ENCODE measurements around the gene PPP2R2C.

PPP2R2C gene

GRCh38 chr4:6383009-6383404 is 89.4 kb downstream of the PPP2R2C start:
- no peak for DNase-seq (ENCODE audit: low read depth in 2 of 2, low spot score in 1 of 2)

GRCh38 chr4:6381571-6382123 is 90.8 kb downstream of the PPP2R2C start:
- DNase-seq (ENCODE audit: low read depth in 2 of 2, low spot score in 1 of 2) = no peak

GRCh38 chr4:6380746-6381410 is 91.5 kb downstream of the PPP2R2C start:
- DNase-seq (ENCODE audit: low read depth in 2 of 2, low spot score in 1 of 2) = no peak

- no peak for DNase-seq (ENCODE audit: low read depth in 2 of 2, low spot score in 1 of 2)
These were observed 92.4 kb downstream of the PPP2R2C start for GRCh38 chr4:6379767-6380745.

GRCh38 chr4:6378493-6379445 is 93.6 kb downstream of the PPP2R2C start:
- no peak for DNase-seq (ENCODE audit: low read depth in 2 of 2, low spot score in 1 of 2)

- DNase-seq (ENCODE audit: low read depth in 2 of 2, low spot score in 1 of 2) = no peak
These were observed 94.6 kb downstream of the PPP2R2C start for GRCh38 chr4:6377626-6378492.

GRCh38 chr4:6375620-6376295 is 96.7 kb downstream of the PPP2R2C start:
- no peak for DNase-seq (ENCODE audit: low read depth in 2 of 2, low spot score in 1 of 2)

GRCh38 chr4:6374575-6374974 is 97.8 kb downstream of the PPP2R2C start:
- no peak for DNase-seq (ENCODE audit: low read depth in 2 of 2, low spot score in 1 of 2)

- no peak for DNase-seq (ENCODE audit: low read depth in 2 of 2, low spot score in 1 of 2)
These were observed 98.6 kb downstream of the PPP2R2C start for GRCh38 chr4:6373541-6374410.

GRCh38 chr4:6372649-6373525 is 99.5 kb downstream of the PPP2R2C start:
- no peak for DNase-seq (ENCODE audit: low read depth in 2 of 2, low spot score in 1 of 2)

GRCh38 chr4:6371812-6372211 is 100.6 kb downstream of the PPP2R2C start:
- no peak for DNase-seq (ENCODE audit: low read depth in 2 of 2, low spot score in 1 of 2)

GRCh38 chr4:6371271-6371670 is 101.1 kb downstream of the PPP2R2C start:
- DNase-seq (ENCODE audit: low read depth in 2 of 2, low spot score in 1 of 2) = no peak

- no peak for DNase-seq (ENCODE audit: low read depth in 2 of 2, low spot score in 1 of 2)
These were observed 102.3 kb downstream of the PPP2R2C start for GRCh38 chr4:6369924-6370645.

- no peak for DNase-seq (ENCODE audit: low read depth in 2 of 2, low spot score in 1 of 2)
These were observed 102.9 kb downstream of the PPP2R2C start for GRCh38 chr4:6369511-6369910.

- DNase-seq (ENCODE audit: low read depth in 2 of 2, low spot score in 1 of 2) = no peak
These were observed 103.4 kb downstream of the PPP2R2C start for GRCh38 chr4:6369035-6369434.

- DNase-seq (ENCODE audit: low read depth in 2 of 2, low spot score in 1 of 2) = no peak
These were observed 103.8 kb downstream of the PPP2R2C start for GRCh38 chr4:6368601-6369000.

- DNase-seq (ENCODE audit: low read depth in 2 of 2, low spot score in 1 of 2) = no peak
These were observed 104.3 kb downstream of the PPP2R2C start for GRCh38 chr4:6368096-6368495.
